Type B pancreatic cell (in vitro differentiated cells): ENCODE data around the gene EVI5. TPM values are rescaled to one million over a fixed set of nuclear protein-coding genes. Genes with fewer than 3 reads are reported as not detected.
"Not testable (repeated sequence)": the region's sequence is repeated elsewhere in the genome, so short reads cannot be mapped to it uniquely, and the experiment has no call there.

ENCODE experiments used
- DNase-seq: peaks from one replicate; pipeline ENCODE4 v3.0.0; 2021; ENCODE audit warnings: mixed read lengths; ENCODE audit not compliant: unreplicated experiment; ENCODE audit errors: extremely low spot score
- H3K27ac Mint-ChIP-seq: 2 replicates; pipeline ENCODE4 v1.8.0; 2021; ENCODE audit warnings: mild to moderate bottlenecking, mixed read lengths
- H3K27me3 Mint-ChIP-seq: 2 replicates; pipeline ENCODE4 v1.8.0; 2021; ENCODE audit warnings: mixed read lengths
- H3K36me3 Mint-ChIP-seq: 2 replicates; pipeline ENCODE4 v1.8.0; 2021; ENCODE audit warnings: mixed read lengths
- H3K4me1 Mint-ChIP-seq: one replicate; pipeline ENCODE4 v1.8.0; 2021; ENCODE audit warnings: mixed read lengths; ENCODE audit not compliant: unreplicated experiment
- H3K4me3 Mint-ChIP-seq: 2 replicates; pipeline ENCODE4 v1.8.0; 2021; ENCODE audit warnings: mild to moderate bottlenecking, mixed read lengths
- H3K9me3 Mint-ChIP-seq: 2 replicates; pipeline ENCODE4 v1.8.0; 2021; ENCODE audit warnings: mixed read lengths
- total RNA-seq: library from RNA; stranded (reverse); gene quantifications from 2 replicates; pipeline ENCODE4 v1.2.1, GENCODE V29; 2021; ENCODE audit warnings: low replicate concordance
- TF ChIP-seq, protein P1 (sequence below): fragments of 200-600 bp; sonication (generic); conservative IDR thresholded peaks from 2 replicates; pipeline ENCODE4 v1.5.0; 2021; ENCODE audit warnings: antibody characterized with exemption, mild to moderate bottlenecking

The EVI5 gene
- total RNA-seq, 1 donor from 2014 or later: 29.6 TPM

DNA sequence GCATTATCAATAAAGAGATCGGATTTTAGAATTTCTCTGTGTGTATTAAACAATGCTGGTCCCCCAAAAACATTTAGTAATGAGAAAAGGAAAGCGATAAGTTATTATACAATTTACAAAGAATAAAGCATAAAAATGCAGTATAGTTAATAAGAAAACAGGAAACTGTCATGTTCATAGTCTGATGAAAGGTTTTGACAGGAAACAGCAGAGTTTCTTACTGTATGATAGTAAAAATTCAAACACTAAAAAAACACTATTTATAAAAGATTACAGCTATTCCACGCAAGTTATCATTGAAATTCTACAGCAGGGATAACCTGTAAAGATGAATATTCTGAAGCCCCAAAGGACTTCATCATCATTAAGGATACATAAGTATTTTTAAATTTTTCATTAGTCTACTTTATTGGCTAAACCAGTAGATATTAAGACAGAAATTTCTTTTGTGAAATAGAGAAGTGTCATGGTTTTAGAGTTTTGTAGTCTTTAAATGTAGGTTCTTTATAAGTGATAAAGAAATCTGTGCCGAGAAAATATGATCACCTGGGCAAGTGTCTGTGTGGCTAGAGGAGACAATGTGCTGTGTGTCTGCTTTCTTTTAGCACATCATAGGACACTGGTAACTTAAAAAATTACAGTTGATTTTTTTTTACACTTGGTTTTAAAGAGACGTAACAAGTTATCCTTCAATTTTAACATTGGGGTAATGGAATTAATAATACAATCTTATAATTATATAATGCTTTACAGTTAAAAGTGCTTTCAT lies 248.5 kb downstream of the EVI5 start:
- Mint-ChIP-seq H3K27ac (no peak overlapping the region), H3K4me1 (no peaks in the 10 kb centered on the region), H3K4me3 (no peak overlapping the region), H3K36me3 (peaks cover 6% of the 10 kb centered on the region), H3K27me3 (no peaks in the 10 kb centered on the region), H3K9me3 (no peaks in the 10 kb centered on the region)
- TF ChIP-seq, protein P1, sequence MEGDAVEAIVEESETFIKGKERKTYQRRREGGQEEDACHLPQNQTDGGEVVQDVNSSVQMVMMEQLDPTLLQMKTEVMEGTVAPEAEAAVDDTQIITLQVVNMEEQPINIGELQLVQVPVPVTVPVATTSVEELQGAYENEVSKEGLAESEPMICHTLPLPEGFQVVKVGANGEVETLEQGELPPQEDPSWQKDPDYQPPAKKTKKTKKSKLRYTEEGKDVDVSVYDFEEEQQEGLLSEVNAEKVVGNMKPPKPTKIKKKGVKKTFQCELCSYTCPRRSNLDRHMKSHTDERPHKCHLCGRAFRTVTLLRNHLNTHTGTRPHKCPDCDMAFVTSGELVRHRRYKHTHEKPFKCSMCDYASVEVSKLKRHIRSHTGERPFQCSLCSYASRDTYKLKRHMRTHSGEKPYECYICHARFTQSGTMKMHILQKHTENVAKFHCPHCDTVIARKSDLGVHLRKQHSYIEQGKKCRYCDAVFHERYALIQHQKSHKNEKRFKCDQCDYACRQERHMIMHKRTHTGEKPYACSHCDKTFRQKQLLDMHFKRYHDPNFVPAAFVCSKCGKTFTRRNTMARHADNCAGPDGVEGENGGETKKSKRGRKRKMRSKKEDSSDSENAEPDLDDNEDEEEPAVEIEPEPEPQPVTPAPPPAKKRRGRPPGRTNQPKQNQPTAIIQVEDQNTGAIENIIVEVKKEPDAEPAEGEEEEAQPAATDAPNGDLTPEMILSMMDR: no peak
- no peak for DNase-seq

DNA sequence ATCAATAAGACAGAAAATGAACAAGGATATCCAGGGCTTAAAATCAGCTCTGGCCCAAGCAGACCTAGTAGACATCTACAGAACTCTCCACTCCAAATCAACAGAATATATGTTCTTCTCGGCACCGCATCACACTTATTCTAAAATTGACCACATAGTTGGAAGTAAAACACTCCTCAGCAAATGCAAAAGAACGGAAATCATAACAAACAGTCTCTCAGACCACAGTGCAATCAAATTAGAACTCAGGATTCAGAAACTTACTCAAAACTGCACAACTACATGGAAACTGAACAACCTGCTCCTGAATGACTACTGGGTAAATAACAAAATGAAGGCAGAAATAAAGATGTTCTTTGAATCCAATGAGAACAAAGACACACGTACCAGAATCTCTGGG lies 252.5 kb downstream of the EVI5 start:
- H3K27ac Mint-ChIP-seq, H3K4me1 Mint-ChIP-seq, DNase-seq, H3K4me3 Mint-ChIP-seq, H3K9me3 Mint-ChIP-seq, H3K27me3 Mint-ChIP-seq: not testable (repeated sequence)
- H3K36me3 Mint-ChIP-seq: peaks cover 11% of the 10 kb centered on the region

DNA sequence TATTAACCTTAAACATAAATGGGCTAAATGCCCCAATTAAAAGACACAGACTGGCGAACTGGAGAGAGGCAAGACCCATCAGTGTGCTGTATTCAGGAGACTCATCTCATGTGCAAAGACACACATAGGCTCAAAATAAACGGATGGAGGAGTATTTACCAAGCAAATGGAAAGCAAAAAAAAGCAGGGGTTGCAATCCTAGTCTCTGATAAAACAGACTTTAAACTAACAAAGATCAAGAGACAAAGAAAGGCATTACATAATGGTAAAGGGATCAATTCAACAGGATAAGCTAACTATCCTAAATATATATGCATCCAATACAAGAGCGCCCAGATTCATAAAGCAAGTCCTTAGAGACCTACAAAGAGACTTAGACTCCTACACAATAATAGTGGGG lies 253.0 kb downstream of the EVI5 start:
- H3K27me3 Mint-ChIP-seq, H3K4me3 Mint-ChIP-seq, H3K4me1 Mint-ChIP-seq, H3K9me3 Mint-ChIP-seq, H3K27ac Mint-ChIP-seq, DNase-seq: not testable (repeated sequence)
- peaks cover 11% of the 10 kb centered on the region for H3K36me3 Mint-ChIP-seq

DNA sequence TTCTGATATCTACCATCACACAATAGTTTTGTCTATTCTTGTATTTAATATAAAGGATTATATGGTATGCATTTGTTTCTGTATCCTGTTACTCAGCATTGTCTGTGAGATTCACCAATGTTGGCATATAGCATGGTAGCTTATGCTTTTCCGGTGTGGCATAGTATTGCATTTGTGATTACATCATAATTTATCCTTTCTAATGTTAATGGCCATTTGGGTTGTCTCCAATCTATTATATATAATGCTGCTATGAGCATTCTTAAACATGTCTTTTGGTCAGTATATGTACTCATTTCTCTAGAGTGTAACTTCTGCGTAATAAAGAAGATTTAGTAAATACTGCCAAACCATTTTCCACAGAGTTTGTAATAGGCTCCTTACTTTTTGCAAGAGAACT lies 257.2 kb downstream of the EVI5 start:
- no peak overlapping the region for H3K27ac Mint-ChIP-seq
- no peak for DNase-seq
- peaks cover 8% of the 10 kb centered on the region for H3K36me3 Mint-ChIP-seq
- H3K9me3 Mint-ChIP-seq: peaks cover 5% of the 10 kb centered on the region
- no peaks in the 10 kb centered on the region for H3K4me1 Mint-ChIP-seq
- no peak overlapping the region for H3K4me3 Mint-ChIP-seq
- H3K27me3 Mint-ChIP-seq: no peaks in the 10 kb centered on the region
- TF ChIP-seq, protein P1: no peak

DNA sequence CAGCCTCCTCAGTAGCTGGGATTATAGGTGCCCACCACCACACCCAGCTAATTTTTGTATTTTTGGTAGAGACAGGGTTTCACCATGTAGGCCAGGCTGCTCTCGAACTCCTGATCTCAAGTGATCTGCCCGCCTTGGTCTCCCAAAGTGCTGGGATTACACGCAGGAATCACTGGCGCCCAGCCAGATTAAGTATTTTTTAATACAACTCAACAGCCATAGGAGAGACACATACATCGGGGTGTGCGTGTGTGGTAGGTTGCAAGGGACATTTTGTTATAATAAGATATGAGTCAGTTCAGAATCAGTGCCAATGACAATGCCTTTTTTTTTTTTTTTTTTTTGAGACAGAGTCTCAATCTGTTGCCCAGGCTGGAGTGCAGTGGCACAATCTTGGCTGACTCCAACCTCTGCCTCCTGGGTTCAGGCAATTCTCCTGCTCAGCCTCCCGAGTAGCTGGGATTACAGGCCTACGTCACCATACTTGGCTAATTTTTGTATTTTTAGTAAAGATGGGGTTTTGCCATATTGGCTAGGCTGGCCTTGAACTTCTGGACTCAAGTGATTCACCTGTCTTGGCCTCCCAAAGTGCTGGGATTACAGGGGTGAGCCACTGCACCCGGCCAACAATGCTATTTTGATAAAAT lies 259.8 kb downstream of the EVI5 start:
- not testable (repeated sequence) for DNase-seq, H3K4me3 Mint-ChIP-seq, H3K9me3 Mint-ChIP-seq

DNA sequence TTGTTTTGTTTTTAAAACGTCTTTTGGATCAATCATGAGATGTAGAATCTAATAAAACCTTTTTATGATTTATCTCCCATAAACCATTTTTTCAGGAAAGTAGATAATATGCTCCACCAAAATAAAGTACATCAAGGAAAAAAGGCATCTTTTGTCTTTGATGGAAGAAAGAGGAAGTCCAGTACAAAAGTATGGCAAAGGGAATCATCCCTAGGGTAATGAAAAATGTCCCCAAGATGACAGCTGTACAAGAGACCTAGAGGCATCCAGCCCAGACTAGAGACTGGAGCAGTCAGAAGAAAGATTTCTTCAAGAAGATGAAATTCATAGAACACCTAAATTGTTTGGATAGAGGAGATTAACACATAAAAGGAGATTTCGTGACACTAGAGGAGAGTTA lies 265.9 kb downstream of the EVI5 start:
- no peaks in the 10 kb centered on the region for H3K4me1 Mint-ChIP-seq
- no peak overlapping the region for H3K4me3 Mint-ChIP-seq
- no peaks in the 10 kb centered on the region for H3K9me3 Mint-ChIP-seq
- H3K27me3 Mint-ChIP-seq: no peaks in the 10 kb centered on the region
- no peak for DNase-seq
- peaks cover 5% of the 10 kb centered on the region for H3K36me3 Mint-ChIP-seq
- no peak overlapping the region for H3K27ac Mint-ChIP-seq
- TF ChIP-seq, protein P1: no peak

More for the DNA sequence above, 259.8 kb downstream of the EVI5 start:
- not testable (repeated sequence) for H3K36me3 Mint-ChIP-seq, H3K27ac Mint-ChIP-seq, H3K27me3 Mint-ChIP-seq, H3K4me1 Mint-ChIP-seq

DNA sequence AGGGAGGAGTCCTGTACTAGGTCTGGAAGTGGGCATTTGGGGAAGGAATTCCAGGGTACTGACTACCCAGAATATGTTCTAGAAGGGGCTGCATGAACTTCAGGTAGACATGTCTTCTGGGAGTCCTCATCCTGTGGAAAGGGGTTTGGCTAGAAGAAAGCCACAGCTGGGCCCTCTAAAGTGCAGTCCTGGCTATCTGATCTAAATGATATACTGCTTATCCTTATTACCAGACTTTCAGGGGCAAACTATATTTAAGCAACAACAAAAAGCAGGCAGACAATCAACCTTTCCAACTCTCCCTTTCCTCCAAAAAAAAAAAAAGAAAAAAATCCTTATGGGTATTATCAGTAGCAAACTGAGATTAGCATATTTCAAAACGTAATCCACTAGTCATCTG lies 268.3 kb downstream of the EVI5 start:
- no peak for DNase-seq
- no peaks in the 10 kb centered on the region for H3K9me3 Mint-ChIP-seq
- no peak overlapping the region for H3K4me3 Mint-ChIP-seq
- TF ChIP-seq, protein P1: no peak
- no peak overlapping the region for H3K27ac Mint-ChIP-seq
- H3K4me1 Mint-ChIP-seq: no peaks in the 10 kb centered on the region
- H3K27me3 Mint-ChIP-seq: no peaks in the 10 kb centered on the region
- H3K36me3 Mint-ChIP-seq: peaks cover 9% of the 10 kb centered on the region
